MM.1S (cell line): ENCODE results near the gene ZNF775.

Experiments
- EZH2 ChIP-seq: fragments of 300-600 bp; sonication (generic); optimal IDR thresholded peaks from 2 replicates; pipeline ENCODE3; 2017; ENCODE audit warnings: low read depth, mild to moderate bottlenecking, antibody characterized with exemption, low read length, mixed read lengths
- EZH2phosphoT487 ChIP-seq: fragments of 300-600 bp; sonication (generic); IDR thresholded peaks from 2 replicates; pipeline ENCODE4 v1.6.1; 2018; ENCODE audit warnings: antibody characterized with exemption, low read length
- TF ChIP-seq, protein P1 (sequence below): fragments of 300-600 bp; sonication (generic); IDR thresholded peaks from 2 replicates; pipeline ENCODE4 v1.5.1; 2016; ENCODE audit warnings: antibody characterized with exemption, low read length, mixed read lengths

DNA sequence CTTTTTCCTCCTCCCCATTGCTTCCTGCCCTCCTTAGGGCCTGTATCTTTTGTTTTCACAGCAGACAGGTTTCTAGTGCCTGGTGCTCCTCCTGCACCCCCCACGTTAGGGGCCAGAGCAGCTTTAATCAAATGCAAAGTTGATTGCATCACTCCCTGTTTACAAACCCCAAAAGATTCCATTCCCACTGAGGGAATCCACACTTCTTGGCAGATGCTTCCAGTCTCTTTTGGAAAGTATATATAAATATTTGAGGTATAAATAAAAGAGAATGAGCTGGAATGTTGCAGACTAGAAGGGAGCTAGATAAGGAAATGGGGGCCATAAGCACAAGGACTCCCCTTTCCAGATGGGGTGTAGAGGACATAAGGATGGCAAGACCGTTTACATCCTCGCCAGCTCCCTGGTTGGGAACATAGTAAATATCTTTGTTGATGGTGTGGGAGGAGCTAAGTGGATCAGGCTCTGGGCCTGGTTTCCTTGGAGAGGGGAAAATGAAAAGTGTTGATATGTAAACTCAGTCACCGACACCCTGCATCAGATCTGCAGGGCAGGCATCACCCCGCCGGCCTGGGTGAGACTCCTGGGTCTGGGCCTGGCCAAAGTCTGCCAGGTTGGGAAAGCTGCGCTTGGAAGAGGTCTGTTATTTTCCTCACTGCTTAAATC is 43.9 kb upstream of the ZNF775 start:
- TF ChIP-seq, protein P1, sequence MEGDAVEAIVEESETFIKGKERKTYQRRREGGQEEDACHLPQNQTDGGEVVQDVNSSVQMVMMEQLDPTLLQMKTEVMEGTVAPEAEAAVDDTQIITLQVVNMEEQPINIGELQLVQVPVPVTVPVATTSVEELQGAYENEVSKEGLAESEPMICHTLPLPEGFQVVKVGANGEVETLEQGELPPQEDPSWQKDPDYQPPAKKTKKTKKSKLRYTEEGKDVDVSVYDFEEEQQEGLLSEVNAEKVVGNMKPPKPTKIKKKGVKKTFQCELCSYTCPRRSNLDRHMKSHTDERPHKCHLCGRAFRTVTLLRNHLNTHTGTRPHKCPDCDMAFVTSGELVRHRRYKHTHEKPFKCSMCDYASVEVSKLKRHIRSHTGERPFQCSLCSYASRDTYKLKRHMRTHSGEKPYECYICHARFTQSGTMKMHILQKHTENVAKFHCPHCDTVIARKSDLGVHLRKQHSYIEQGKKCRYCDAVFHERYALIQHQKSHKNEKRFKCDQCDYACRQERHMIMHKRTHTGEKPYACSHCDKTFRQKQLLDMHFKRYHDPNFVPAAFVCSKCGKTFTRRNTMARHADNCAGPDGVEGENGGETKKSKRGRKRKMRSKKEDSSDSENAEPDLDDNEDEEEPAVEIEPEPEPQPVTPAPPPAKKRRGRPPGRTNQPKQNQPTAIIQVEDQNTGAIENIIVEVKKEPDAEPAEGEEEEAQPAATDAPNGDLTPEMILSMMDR, result no peak
- TF ChIP-seq EZH2 (no peak), EZH2phosphoT487 (no peak)
